Spleen (tissue), 13 donors: ENCODE results near the gene SEMA4F. TPM values are rescaled to one million over a fixed set of nuclear protein-coding genes. Genes with fewer than 3 reads are reported as not detected.

Source experiments
- DNase-seq: peaks from one replicate; pipeline ENCODE4 v3.0.0-alpha.2; 2020
- H3K27ac ChIP-seq, 8 donors: fragments of 200-600 bp; sonication (generic) in 7 of 8; 1 replicate in 4 of 8; 2 replicates in 4 of 8; pipeline versions ENCODE4 v1.5.0 to v1.8.0; 2016 to 2021; ENCODE audit warnings: inconsistent platforms in 4 of 8, mild to moderate bottlenecking in 4 of 8, moderate library complexity in 1 of 8
- H3K27me3 ChIP-seq, 7 donors: fragments of 200-600 bp; sonication (generic) in 6 of 7; replicated peaks in 1 of 7; 1 replicate in 4 of 7; 2 replicates in 3 of 7; pipeline versions ENCODE4 v1.5.0 to v1.8.0; 2016 to 2021; ENCODE audit warnings: inconsistent platforms in 3 of 7, mild to moderate bottlenecking in 1 of 7
- H3K36me3 ChIP-seq, 6 donors: fragments of 200-600 bp; sonication (generic) in 5 of 6; 1 replicate in 4 of 6; 2 replicates in 2 of 6; pipeline versions ENCODE4 v1.5.0 to v1.8.0; 2016 to 2021; ENCODE audit warnings: inconsistent platforms in 2 of 6
- H3K4me1 ChIP-seq, 6 donors: fragments of 200-600 bp; sonication (generic) in 5 of 6; 1 replicate in 3 of 6; 2 replicates in 3 of 6; pipeline versions ENCODE4 v1.5.0 to v1.8.0; 2016 to 2021; ENCODE audit warnings: inconsistent platforms in 3 of 6
- H3K4me3 ChIP-seq, 8 donors: fragments of 200-600 bp; sonication (generic) in 7 of 8; 1 replicate in 4 of 8; 2 replicates in 4 of 8; pipeline versions ENCODE4 v1.5.0 to v1.8.0; 2016 to 2021; ENCODE audit warnings: inconsistent platforms in 4 of 8, mild to moderate bottlenecking in 4 of 8, moderate library complexity in 2 of 8
- H3K9me3 ChIP-seq, 8 donors: fragments of 200-600 bp; sonication (generic) in 7 of 8; 1 replicate in 4 of 8; 2 replicates in 4 of 8; pipeline versions ENCODE4 v1.5.0 to v1.8.0; 2016 to 2021; ENCODE audit warnings: inconsistent platforms in 4 of 8
- CTCF ChIP-seq, 11 experiments: fragments of 200-600 bp in 7 of 11; fragments of 450-650 bp in 4 of 11; sonication (generic) in 4 of 11; IDR thresholded peaks in 8 of 11; conservative IDR thresholded peaks in 3 of 11; 1 replicate in 7 of 11; 2 replicates in 4 of 11; pipeline versions ENCODE4 v1.4.0 to v1.8.0; 2016 to 2021; ENCODE audit warnings: antibody characterized with exemption in 11 of 11, inconsistent platforms in 4 of 11, mild to moderate bottlenecking in 1 of 11
- POLR2A ChIP-seq, 3 donors: fragments of 450-650 bp; IDR thresholded peaks; one replicate each; pipeline ENCODE4 v1.5.1; 2017; ENCODE audit warnings: antibody characterized with exemption in 3 of 3, mild to moderate bottlenecking in 1 of 3
- POLR2AphosphoS5 ChIP-seq, 3 donors: sonication (generic); formaldehyde crosslinking; IDR thresholded peaks; one replicate each; pipeline ENCODE4 v1.5.1; 2017; ENCODE audit warnings: antibody characterized with exemption in 3 of 3
- whole genome bisulfite sequencing, 5 donors: extraction: QIAGEN DNeasy Blood & Tissue Kit in 3 of 5; methylation state at CpG; one replicate each; pipeline versions ENCODE4 v1.1.5 to v1.1.7; 2013 to 2018; 5-methylcytosine and 5-hydroxymethylcytosine counted together
- intact Hi-C: fragments of 100-400 bp; cut with DNase I; formaldehyde crosslinking; loops from one replicate; pipeline ENCODE4 v1.15.0; 2023; ENCODE audit warnings: low total_unique reads
- long read RNA-seq, 2 donors: transcript quantifications; one replicate each; lab custom pipeline, GENCODE V29; 2026
- polyA plus RNA-seq, 3 donors: library from polyadenylated mRNA; stranded (reverse); fragments of 200-250 nt; gene quantifications; one replicate each; pipeline ENCODE4 v1.2.1, GENCODE V29; 2013
- total RNA-seq, 7 donors: library from RNA; depleted of rRNA in 3 of 7; stranded (reverse); fragments of >200 nt in 3 of 7; fragmentation: NEBNext Ultra II Directional in 4 of 7; extraction: Animal tissue kit (Norgen Biotek cat#: 25700) in 4 of 7; gene quantifications; one replicate each; pipeline versions ENCODE4 v1.1.0 to v1.2.1, GENCODE V29; 2016 to 2021
- donor health status: healthy with polysubstance abuse.
- donor health status: DM: no; HTN: no; CAD: no; lungs with moderate emphysema.
- donor health status: DM: no; HTN: no; CAD: no.
- donor health status: Bipolar disorder and iron deficiency.
- donor health status: healthy.
- donor health status: DM: no; HTN: no; CAD: no.
- donor health status: DM: yes; HTN: yes; CAD: no.

SEMA4F gene
- total RNA-seq (10 to 100 TPM in 1 of 7 donors, 1 to 10 TPM in 6; 5.0 to 11.0 (median 8.1) TPM), polyA plus RNA-seq (1 to 10 TPM; 1.5 to 2.6 (median 1.5) TPM)
- long read RNA-seq, donor 1: 0 reads
- long read RNA-seq, donor 2: 0 reads

GRCh38 chr2:74653985-74654882 is at the start of gene SEMA4F:
TSS of gene SEMA4F (plus strand) at chr2:74654247. CDS start at chr2:74654377, 130 bp downstream.
- intact Hi-C loops: no loop called here
- H3K4me3 ChIP-seq: peak within 1 kb of the TSS; percentile 58 to 91 (median 64)
- H3K27me3 ChIP-seq: peaks cover 0 to 19% (median 2%) of the 10 kb centered on the region in 7 donors
- peak within 1 kb of the TSS; percentile 36 to 84 (median 60) for H3K27ac ChIP-seq
- H3K36me3 ChIP-seq: peaks cover 0 to 19% (median 0%) of the 10 kb centered on the region in 6 donors
- DNase-seq: peak; percentile 97
- WGBS, 5 donors: 1 to 2% (median 2%) methylated on average over 54 to 79 of the region's 79 CpGs
- no peak for TF ChIP-seq POLR2A (IDR thresholded peaks at IDR 0.05)
- TF ChIP-seq CTCF (IDR thresholded peaks at IDR 0.05 in 8 of 11, conservative IDR thresholded peaks at IDR 0.05 in 3 of 11): peak in 2 of 11 experiments; percentile 12 to 15
- TF ChIP-seq POLR2AphosphoS5 (IDR thresholded peaks at IDR 0.05): peak; percentile 73 to 82 (median 79)
- peaks cover 4 to 21% (median 13%) of the 10 kb centered on the region in 6 donors for H3K4me1 ChIP-seq
- no peaks in the 10 kb centered on the region for H3K9me3 ChIP-seq

GRCh38 chr2:74606927-74607326 is 47.1 kb upstream of the SEMA4F start:
- WGBS, 5 donors: 68 to 81% (median 78%) methylated on average over 5 of the region's 5 CpGs
- no peaks in the 10 kb centered on the region for H3K4me1 ChIP-seq
- intact Hi-C loops: no loop called here

GRCh38 chr2:74617122-74617521 is 36.9 kb upstream of the SEMA4F start:
- Histone ChIP-seq H3K27ac (no peak overlapping the region), H3K36me3 (no peaks in the 10 kb centered on the region), H3K4me1 (peaks cover 0 to 15% (median 10%) of the 10 kb centered on the region in 6 donors), H3K27me3 (peaks cover 0 to 21% (median 0%) of the 10 kb centered on the region in 7 donors), H3K9me3 (no peaks in the 10 kb centered on the region), H3K4me3 (no peak overlapping the region)
- WGBS, 5 donors: 89 to 98% (median 95%) methylated on average over 3 of the region's 3 CpGs
- no peak for TF ChIP-seq CTCF (IDR thresholded peaks at IDR 0.05 in 8 of 11, conservative IDR thresholded peaks at IDR 0.05 in 3 of 11)
- TF ChIP-seq POLR2A (IDR thresholded peaks at IDR 0.05): no peak
- no peak for TF ChIP-seq POLR2AphosphoS5 (IDR thresholded peaks at IDR 0.05)
- DNase-seq: no peak
- intact Hi-C loops: no loop called here

More at GRCh38 chr2:74606927-74607326, 47.1 kb upstream of the SEMA4F start:
- Histone ChIP-seq H3K27ac (no peak overlapping the region), H3K9me3 (no peaks in the 10 kb centered on the region), H3K36me3 (no peaks in the 10 kb centered on the region), H3K4me3 (no peak overlapping the region), H3K27me3 (peaks cover 0 to 22% (median 0%) of the 10 kb centered on the region in 7 donors)
- DNase-seq: no peak
- no peak for TF ChIP-seq POLR2A (IDR thresholded peaks at IDR 0.05)
- TF ChIP-seq POLR2AphosphoS5 (IDR thresholded peaks at IDR 0.05): no peak
- no peak for TF ChIP-seq CTCF (IDR thresholded peaks at IDR 0.05 in 8 of 11, conservative IDR thresholded peaks at IDR 0.05 in 3 of 11)
